SK-N-SH (cell line): ENCODE data around the gene FANCG. TPM values are rescaled to one million over a fixed set of nuclear protein-coding genes. Genes with fewer than 3 reads are reported as not detected.

Experiments used
- CTCF ChIA-PET: fragments of 300-600, 350-600 bp; formaldehyde crosslinking; extraction: SDS; loops from one replicate; lab custom pipeline; 2021; lab: Yijun Ruan, JAX
- POLR2A ChIA-PET: fragments of 350-600 bp; sonication (Branson Sonifier 250); formaldehyde crosslinking; extraction: SDS; loops from one replicate; lab custom pipeline; 2020; ENCODE audit warnings: antibody characterized with exemption, inconsistent platforms; lab: Yijun Ruan, JAX
- DNase-seq: peaks from one replicate; pipeline ENCODE4 v3.0.0; 2012
- H2AFZ ChIP-seq: fragments of 200-600 bp; sonication (generic); 2 replicates; pipeline ENCODE4 v1.8.1; 2016; ENCODE audit warnings: antibody characterized with exemption, mild to moderate bottlenecking, low read depth
- H3F3A ChIP-seq: fragments of 200-600 bp; sonication (generic); replicated peaks from 2 replicates; pipeline ENCODE3; 2016; ENCODE audit warnings: antibody characterized with exemption, mild to moderate bottlenecking; ENCODE audit not compliant: insufficient read depth
- H3K27ac ChIP-seq, 2 experiments: fragments of 200-500 bp in 1 of 2; fragments of 200-600 bp in 1 of 2; sonication (Bioruptor generic) in 1 of 2; sonication (generic), shearing (Covaris generic) in 1 of 2; 2 replicates each; pipeline versions ENCODE4 v1.5.1 to v1.6.1; 2014 to 2016; ENCODE audit warnings: low read depth in 2 of 2, inconsistent platforms in 1 of 2, low read length in 1 of 2, mild to moderate bottlenecking in 1 of 2, mixed read lengths in 1 of 2
- H3K27me3 ChIP-seq: fragments of 200-600 bp; sonication (generic), shearing (Covaris generic); 2 replicates; pipeline ENCODE4 v1.6.1; 2016; ENCODE audit warnings: mixed run types; ENCODE audit not compliant: insufficient read depth
- H3K36me3 ChIP-seq, 2 experiments: fragments of 200-500 bp in 1 of 2; fragments of 200-600 bp in 1 of 2; sonication (Bioruptor generic) in 1 of 2; sonication (generic) in 1 of 2; replicated peaks in 1 of 2; 2 replicates each; pipeline versions ENCODE3 to v1.5.1; 2014 to 2016; ENCODE audit warnings: low read length in 1 of 2, mild to moderate bottlenecking in 1 of 2; ENCODE audit not compliant: insufficient read depth in 2 of 2, control insufficient read depth in 1 of 2
- H3K4me1 ChIP-seq, 2 experiments: fragments of 200-500 bp in 1 of 2; fragments of 200-600 bp in 1 of 2; sonication (Bioruptor generic) in 1 of 2; sonication (generic), shearing (Covaris generic) in 1 of 2; 2 replicates each; pipeline versions ENCODE4 v1.5.1 to v1.6.1; 2014 to 2016; ENCODE audit warnings: low read depth in 1 of 2, low read length in 1 of 2, mixed run types in 1 of 2; ENCODE audit not compliant: insufficient read depth in 2 of 2, control insufficient read depth in 1 of 2
- H3K4me2 ChIP-seq: fragments of 200-600 bp; sonication (generic), shearing (Covaris generic); 2 replicates; pipeline ENCODE4 v1.6.1; 2017; ENCODE audit warnings: mixed run types
- H3K4me3 ChIP-seq, 2 experiments: fragments of 200-500 bp in 1 of 2; fragments of 200-600 bp in 1 of 2; sonication (Bioruptor generic) in 1 of 2; sonication (generic), shearing (Covaris generic) in 1 of 2; 2 replicates each; pipeline versions ENCODE4 v1.5.1 to v1.8.1; 2014 to 2016; ENCODE audit warnings: low read depth in 2 of 2, inconsistent platforms in 1 of 2, low read length in 1 of 2, mild to moderate bottlenecking in 1 of 2, mixed read lengths in 1 of 2, moderate library complexity in 1 of 2
- H3K79me2 ChIP-seq: fragments of 200-600 bp; sonication (generic); 2 replicates; pipeline ENCODE4 v1.8.1; 2017; ENCODE audit warnings: mild to moderate bottlenecking; ENCODE audit not compliant: insufficient read depth
- H3K9ac ChIP-seq: fragments of 200-600 bp; sonication (generic); 2 replicates; pipeline ENCODE4 v1.6.1; 2017; ENCODE audit warnings: mixed run types
- H3K9me2 ChIP-seq: fragments of 200-600 bp; sonication (generic); 2 replicates; pipeline ENCODE4 v1.6.1; 2017; ENCODE audit warnings: mixed run types
- H3K9me3 ChIP-seq: fragments of 200-600 bp; sonication (generic); 2 replicates; pipeline ENCODE4 v1.6.1; 2017; ENCODE audit warnings: mixed run types, mild to moderate bottlenecking, moderate library complexity
- H4K20me1 ChIP-seq: fragments of 200-600 bp; sonication (generic); 2 replicates; pipeline ENCODE4 v1.6.1; 2017; ENCODE audit warnings: mild to moderate bottlenecking, mixed run types; ENCODE audit not compliant: insufficient read depth
- CHD2 ChIP-seq: fragments of 150-350 bp; IDR thresholded peaks from 2 replicates; pipeline ENCODE4 v1.6.1; 2018; ENCODE audit warnings: low read length; ENCODE audit not compliant: partially characterized antibody
- EP300 ChIP-seq, 2 experiments: IDR thresholded peaks; 2 replicates each; pipeline versions ENCODE4 v1.4.0 to v1.6.1; 2012; ENCODE audit warnings: borderline replicate concordance in 1 of 2, low read depth in 1 of 2, low read length in 1 of 2
- EZH2phosphoT487 ChIP-seq: fragments of 200-600 bp; sonication (generic); IDR thresholded peaks from 2 replicates; pipeline ENCODE4 v1.6.1; 2017; ENCODE audit warnings: low read depth, mixed run types, mild to moderate bottlenecking, antibody characterized with exemption, moderate library complexity, borderline replicate concordance
- GATA2 ChIP-seq: sonication (generic); formaldehyde crosslinking; IDR thresholded peaks from 2 replicates; pipeline ENCODE4 v1.5.0; 2020; ENCODE audit warnings: mild to moderate bottlenecking, missing genetic modification reagents
- MXI1 ChIP-seq: IDR thresholded peaks from 2 replicates; pipeline ENCODE4 v1.6.1; 2012; ENCODE audit warnings: mild to moderate bottlenecking, low read depth, low read length, improper control_type of control experiment
- NFIC ChIP-seq: IDR thresholded peaks from 2 replicates; pipeline ENCODE4 v1.4.0; 2012; ENCODE audit warnings: borderline replicate concordance
- POLR2AphosphoS5 ChIP-seq: IDR thresholded peaks from 2 replicates; pipeline ENCODE4 v1.6.1; 2012; ENCODE audit warnings: low read depth, low read length
- RAD21 ChIP-seq: IDR thresholded peaks from 2 replicates; pipeline ENCODE4 v1.6.1; 2012; ENCODE audit warnings: mild to moderate bottlenecking, low read length
- RFX5 ChIP-seq: IDR thresholded peaks from 2 replicates; pipeline ENCODE4 v1.6.1; 2012; ENCODE audit warnings: mild to moderate bottlenecking, improper control_type of control experiment, low read length
- SIN3A ChIP-seq: IDR thresholded peaks from 2 replicates; pipeline ENCODE4 v1.6.1; 2012; ENCODE audit warnings: low read depth, mild to moderate bottlenecking, low read length, moderate library complexity, borderline replicate concordance
- SMC3 ChIP-seq: IDR thresholded peaks from 2 replicates; pipeline ENCODE4 v1.6.1; 2012; ENCODE audit warnings: low read depth, low read length, improper control_type of control experiment
- TAF1 ChIP-seq: IDR thresholded peaks from 2 replicates; pipeline ENCODE4 v1.6.1; 2012; ENCODE audit warnings: low read depth, mild to moderate bottlenecking, low read length, moderate library complexity, borderline replicate concordance
- TEAD4 ChIP-seq: IDR thresholded peaks from 2 replicates; pipeline ENCODE4 v1.4.0; 2012; ENCODE audit warnings: mild to moderate bottlenecking, borderline replicate concordance; ENCODE audit not compliant: insufficient read depth
- YY1 ChIP-seq: IDR thresholded peaks from 2 replicates; pipeline ENCODE4 v1.4.0; 2012; ENCODE audit warnings: low read depth, mild to moderate bottlenecking
- WGBS: methylation state at CpG from one replicate; pipeline ENCODE4 v1.1.6; 2017; ENCODE audit warnings: low lambda C conversion rate; 5-methylcytosine and 5-hydroxymethylcytosine counted together
- polyA plus RNA-seq, 3 experiments: library from polyadenylated mRNA; depleted of rRNA; stranded (reverse); fragments of >200 nt; gene quantifications; 2 replicates each; pipeline ENCODE4 v1.2.3, GENCODE V29; 2012
- TF ChIP-seq, protein P1 (sequence below): IDR thresholded peaks from 2 replicates; pipeline ENCODE4 v1.6.1; 2012; ENCODE audit warnings: mild to moderate bottlenecking, low read depth, low read length, moderate library complexity
- TF ChIP-seq, protein P2 (sequence below): IDR thresholded peaks from 2 replicates; pipeline ENCODE4; 2012
- TF ChIP-seq, protein P3 (sequence below): IDR thresholded peaks from 2 replicates; pipeline ENCODE4 v1.4.0; 2012; ENCODE audit warnings: low read depth, borderline replicate concordance
- TF ChIP-seq, protein P4 (sequence below): fragments of 150-350 bp; IDR thresholded peaks from 2 replicates; pipeline ENCODE4 v1.6.1; 2016; ENCODE audit warnings: mild to moderate bottlenecking, low read depth, low read length

The FANCG gene
- polyA plus RNA-seq, 1 of the 3 experiments (the other 2 are of a cell fraction), result 25.6 TPM

DNA sequence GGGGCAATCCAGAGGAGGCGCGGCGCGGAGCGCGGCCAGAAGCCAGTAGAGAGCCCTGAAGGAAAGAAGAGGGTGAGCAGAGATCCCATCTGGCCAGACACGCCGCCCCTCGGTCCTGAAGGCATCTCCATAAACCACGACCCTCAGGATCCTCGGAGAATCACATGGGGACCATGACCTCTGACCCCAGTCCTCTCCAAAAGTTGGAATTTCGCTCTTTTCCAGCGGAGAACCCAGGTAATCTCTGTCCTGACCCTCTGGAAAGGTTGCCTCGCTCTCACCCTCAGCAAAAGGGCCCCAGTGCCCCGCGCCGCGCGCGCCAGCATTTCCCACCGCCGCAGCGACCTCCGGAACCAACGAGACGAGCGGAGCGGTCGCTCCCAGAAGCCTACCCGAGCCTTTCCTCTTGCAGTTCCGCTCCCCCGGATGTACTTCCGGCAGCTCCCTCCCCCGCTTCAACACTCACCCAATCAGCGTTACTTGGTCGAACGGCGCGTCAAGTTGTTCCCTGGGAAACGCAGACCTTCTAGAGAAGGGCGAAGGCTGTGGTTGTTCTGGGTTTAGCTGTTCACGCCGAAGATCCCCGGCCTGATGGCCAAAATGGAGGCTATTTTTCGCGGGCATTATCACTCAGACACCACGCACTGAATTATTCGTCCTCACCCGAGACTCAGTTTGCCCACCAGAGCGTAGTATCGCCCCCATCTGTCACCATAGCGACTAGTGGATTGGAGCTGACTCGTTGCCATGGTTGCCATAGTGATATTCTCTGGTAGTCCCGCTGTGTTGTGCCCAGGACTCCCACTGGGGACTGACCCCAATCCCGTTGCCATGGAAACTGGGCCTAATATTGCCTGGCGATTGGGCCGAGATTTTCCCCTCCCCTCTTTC, 23.3 kb upstream of the FANCG start, which contains the start of gene STOML2 (continued):
- TF ChIP-seq, protein P1, sequence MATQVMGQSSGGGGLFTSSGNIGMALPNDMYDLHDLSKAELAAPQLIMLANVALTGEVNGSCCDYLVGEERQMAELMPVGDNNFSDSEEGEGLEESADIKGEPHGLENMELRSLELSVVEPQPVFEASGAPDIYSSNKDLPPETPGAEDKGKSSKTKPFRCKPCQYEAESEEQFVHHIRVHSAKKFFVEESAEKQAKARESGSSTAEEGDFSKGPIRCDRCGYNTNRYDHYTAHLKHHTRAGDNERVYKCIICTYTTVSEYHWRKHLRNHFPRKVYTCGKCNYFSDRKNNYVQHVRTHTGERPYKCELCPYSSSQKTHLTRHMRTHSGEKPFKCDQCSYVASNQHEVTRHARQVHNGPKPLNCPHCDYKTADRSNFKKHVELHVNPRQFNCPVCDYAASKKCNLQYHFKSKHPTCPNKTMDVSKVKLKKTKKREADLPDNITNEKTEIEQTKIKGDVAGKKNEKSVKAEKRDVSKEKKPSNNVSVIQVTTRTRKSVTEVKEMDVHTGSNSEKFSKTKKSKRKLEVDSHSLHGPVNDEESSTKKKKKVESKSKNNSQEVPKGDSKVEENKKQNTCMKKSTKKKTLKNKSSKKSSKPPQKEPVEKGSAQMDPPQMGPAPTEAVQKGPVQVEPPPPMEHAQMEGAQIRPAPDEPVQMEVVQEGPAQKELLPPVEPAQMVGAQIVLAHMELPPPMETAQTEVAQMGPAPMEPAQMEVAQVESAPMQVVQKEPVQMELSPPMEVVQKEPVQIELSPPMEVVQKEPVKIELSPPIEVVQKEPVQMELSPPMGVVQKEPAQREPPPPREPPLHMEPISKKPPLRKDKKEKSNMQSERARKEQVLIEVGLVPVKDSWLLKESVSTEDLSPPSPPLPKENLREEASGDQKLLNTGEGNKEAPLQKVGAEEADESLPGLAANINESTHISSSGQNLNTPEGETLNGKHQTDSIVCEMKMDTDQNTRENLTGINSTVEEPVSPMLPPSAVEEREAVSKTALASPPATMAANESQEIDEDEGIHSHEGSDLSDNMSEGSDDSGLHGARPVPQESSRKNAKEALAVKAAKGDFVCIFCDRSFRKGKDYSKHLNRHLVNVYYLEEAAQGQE, result no peak
- TF ChIP-seq RAD21, result no peak
- peak; percentile 92 for TF ChIP-seq TAF1
- peak; percentile 90 for TF ChIP-seq MXI1
- peak; percentile 75 for TF ChIP-seq CHD2
- TF ChIP-seq RFX5, result peak; percentile 88
- no peak for TF ChIP-seq TEAD4
- TF ChIP-seq EP300 (IDR thresholded peaks at IDR 0.05; ENCODE audit: borderline replicate concordance in 1 of 2, low read depth in 1 of 2, low read length in 1 of 2), result no peak; a peak in 1 of 4 replicates
- TF ChIP-seq, protein P2, sequence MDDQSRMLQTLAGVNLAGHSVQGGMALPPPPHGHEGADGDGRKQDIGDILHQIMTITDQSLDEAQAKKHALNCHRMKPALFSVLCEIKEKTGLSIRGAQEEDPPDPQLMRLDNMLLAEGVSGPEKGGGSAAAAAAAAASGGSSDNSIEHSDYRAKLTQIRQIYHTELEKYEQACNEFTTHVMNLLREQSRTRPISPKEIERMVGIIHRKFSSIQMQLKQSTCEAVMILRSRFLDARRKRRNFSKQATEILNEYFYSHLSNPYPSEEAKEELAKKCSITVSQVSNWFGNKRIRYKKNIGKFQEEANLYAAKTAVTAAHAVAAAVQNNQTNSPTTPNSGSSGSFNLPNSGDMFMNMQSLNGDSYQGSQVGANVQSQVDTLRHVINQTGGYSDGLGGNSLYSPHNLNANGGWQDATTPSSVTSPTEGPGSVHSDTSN, result 0 out of 2 replicates have a peak, but pooled peaks have one; percentile 7
- TF ChIP-seq, protein P3, sequence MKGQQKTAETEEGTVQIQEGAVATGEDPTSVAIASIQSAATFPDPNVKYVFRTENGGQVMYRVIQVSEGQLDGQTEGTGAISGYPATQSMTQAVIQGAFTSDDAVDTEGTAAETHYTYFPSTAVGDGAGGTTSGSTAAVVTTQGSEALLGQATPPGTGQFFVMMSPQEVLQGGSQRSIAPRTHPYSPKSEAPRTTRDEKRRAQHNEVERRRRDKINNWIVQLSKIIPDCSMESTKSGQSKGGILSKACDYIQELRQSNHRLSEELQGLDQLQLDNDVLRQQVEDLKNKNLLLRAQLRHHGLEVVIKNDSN, result peak; percentile 55

DNA sequence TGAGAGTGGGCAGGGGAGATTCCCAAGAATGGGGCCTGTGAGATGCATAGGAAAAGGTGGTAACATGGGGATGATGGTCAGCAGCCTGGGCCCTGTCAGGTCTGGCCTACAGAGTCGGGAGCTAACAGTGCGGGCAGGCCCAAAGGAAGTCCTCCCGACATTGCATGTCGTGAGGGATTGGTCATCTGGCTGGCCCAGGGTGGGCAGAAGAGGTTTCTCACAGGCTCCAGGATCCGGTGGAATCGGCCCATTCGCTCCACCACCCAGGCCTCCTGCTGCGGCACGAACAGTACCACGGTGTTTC, 22.7 kb upstream of the FANCG start:
- H3K4me3 ChIP-seq, result peak overlapping the region; percentile 75 to 84
- peak overlapping the region; percentile 87 for H3K9ac ChIP-seq
- no peaks in the 10 kb centered on the region for H3K9me3 ChIP-seq
- H3K36me3 ChIP-seq, result peaks cover 33 to 55% of the 10 kb centered on the region in 2 experiments
- peak overlapping the region; percentile 76 to 94; a peak in 3 of 4 replicates for H3K27ac ChIP-seq
- ChIA-PET CTCF (interaction anchor here (1.1 to 3.7 kb wide), 7 partner anchors 7 to 450 kb away, joined by 3 to 12 read pairs (median 5); partner anchors contain the start of gene ATOSB), POLR2A (interaction anchor here (0.6 to 4.0 kb wide), 5 partner anchors 9 to 30 kb away, joined by 4 to 35 read pairs (median 12); partner anchors contain the start of genes ATOSB, FANCG and VCP)
- no peaks in the 10 kb centered on the region for H3K27me3 ChIP-seq
- WGBS, result 0% methylated on average over 3 of the region's 10 CpGs
- peaks cover 21% of the 10 kb centered on the region for H3K79me2 ChIP-seq
- peak overlapping the region; percentile 93 for H3K4me2 ChIP-seq
- peaks cover 21% of the 10 kb centered on the region for H3F3A ChIP-seq
- peaks cover 15 to 25% of the 10 kb centered on the region in 2 experiments; a peak in 3 of 4 replicates for H3K4me1 ChIP-seq
- no peaks in the 10 kb centered on the region for H4K20me1 ChIP-seq
- TF ChIP-seq RAD21 (no peak), SIN3A (no peak), POLR2AphosphoS5 (no peak), GATA2 (no peak), SMC3 (no peak), NFIC (no peak), YY1 (no peak), EZH2phosphoT487 (no peak)
- TF ChIP-seq, protein P4, sequence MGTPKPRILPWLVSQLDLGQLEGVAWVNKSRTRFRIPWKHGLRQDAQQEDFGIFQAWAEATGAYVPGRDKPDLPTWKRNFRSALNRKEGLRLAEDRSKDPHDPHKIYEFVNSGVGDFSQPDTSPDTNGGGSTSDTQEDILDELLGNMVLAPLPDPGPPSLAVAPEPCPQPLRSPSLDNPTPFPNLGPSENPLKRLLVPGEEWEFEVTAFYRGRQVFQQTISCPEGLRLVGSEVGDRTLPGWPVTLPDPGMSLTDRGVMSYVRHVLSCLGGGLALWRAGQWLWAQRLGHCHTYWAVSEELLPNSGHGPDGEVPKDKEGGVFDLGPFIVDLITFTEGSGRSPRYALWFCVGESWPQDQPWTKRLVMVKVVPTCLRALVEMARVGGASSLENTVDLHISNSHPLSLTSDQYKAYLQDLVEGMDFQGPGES, result no peak
- TF ChIP-seq, protein P3, result no peak
- no peak for DNase-seq
- H2AFZ ChIP-seq, result no peak overlapping the region
- H3K9me2 ChIP-seq, result no peaks in the 10 kb centered on the region
